ENCODE results near the gene HS1BP3. TPM values are rescaled to one million over a fixed set of nuclear protein-coding genes. Genes with fewer than 3 reads are reported as not detected.

HS1BP3 gene
- total RNA-seq, 3 donors from 2014 or later (not counting 1 experiment from before 2014, with no cell fraction given) = 17.4 to 25.7 (median 22.8) TPM

GRCh38 chr2:20678086-20678395, 27.1 kb upstream of the HS1BP3 start:
- TF ChIP-seq, protein P1, sequence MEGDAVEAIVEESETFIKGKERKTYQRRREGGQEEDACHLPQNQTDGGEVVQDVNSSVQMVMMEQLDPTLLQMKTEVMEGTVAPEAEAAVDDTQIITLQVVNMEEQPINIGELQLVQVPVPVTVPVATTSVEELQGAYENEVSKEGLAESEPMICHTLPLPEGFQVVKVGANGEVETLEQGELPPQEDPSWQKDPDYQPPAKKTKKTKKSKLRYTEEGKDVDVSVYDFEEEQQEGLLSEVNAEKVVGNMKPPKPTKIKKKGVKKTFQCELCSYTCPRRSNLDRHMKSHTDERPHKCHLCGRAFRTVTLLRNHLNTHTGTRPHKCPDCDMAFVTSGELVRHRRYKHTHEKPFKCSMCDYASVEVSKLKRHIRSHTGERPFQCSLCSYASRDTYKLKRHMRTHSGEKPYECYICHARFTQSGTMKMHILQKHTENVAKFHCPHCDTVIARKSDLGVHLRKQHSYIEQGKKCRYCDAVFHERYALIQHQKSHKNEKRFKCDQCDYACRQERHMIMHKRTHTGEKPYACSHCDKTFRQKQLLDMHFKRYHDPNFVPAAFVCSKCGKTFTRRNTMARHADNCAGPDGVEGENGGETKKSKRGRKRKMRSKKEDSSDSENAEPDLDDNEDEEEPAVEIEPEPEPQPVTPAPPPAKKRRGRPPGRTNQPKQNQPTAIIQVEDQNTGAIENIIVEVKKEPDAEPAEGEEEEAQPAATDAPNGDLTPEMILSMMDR (IDR thresholded peaks at IDR 0.05) = no peak
- H3K4me1 ChIP-seq (ENCODE audit: control insufficient read depth, insufficient read depth, low read length) = peaks cover 21% of the 10 kb centered on the region
- H3K27me3 ChIP-seq (ENCODE audit: control insufficient read depth, insufficient read depth, low read length) = peaks cover 3% of the 10 kb centered on the region
- no peaks in the 10 kb centered on the region for H3K9me3 ChIP-seq (ENCODE audit: control insufficient read depth, insufficient read depth, low read length)
- H3K27me3 Mint-ChIP-seq (ENCODE audit: low read depth in 2 of 2) = peaks cover 9 to 13% of the 10 kb centered on the region in 2 donors
- H3K36me3 Mint-ChIP-seq = no peaks in the 10 kb centered on the region
- ATAC-seq = no peak
- no peaks in the 10 kb centered on the region for H3K9me3 Mint-ChIP-seq
- H3K4me3 Mint-ChIP-seq = no peak overlapping the region
- intact Hi-C loops (cut with micrococcal nuclease) = no loop called here
- 100% methylated on average over 1 of the region's 1 CpG for WGBS (ENCODE audit: insufficient coverage)
- no peak overlapping the region for H3K27ac ChIP-seq (ENCODE audit: low read length)
- H3K4me3 ChIP-seq (ENCODE audit: low read length) = no peak overlapping the region
- no peaks in the 10 kb centered on the region for H3K36me3 ChIP-seq (ENCODE audit: control insufficient read depth, insufficient read depth, low read length)
- H3K27ac Mint-ChIP-seq = no peak overlapping the region
- H3K4me1 Mint-ChIP-seq = peaks cover 5 to 9% of the 10 kb centered on the region in 2 donors
- no peak for DNase-seq

DNA sequence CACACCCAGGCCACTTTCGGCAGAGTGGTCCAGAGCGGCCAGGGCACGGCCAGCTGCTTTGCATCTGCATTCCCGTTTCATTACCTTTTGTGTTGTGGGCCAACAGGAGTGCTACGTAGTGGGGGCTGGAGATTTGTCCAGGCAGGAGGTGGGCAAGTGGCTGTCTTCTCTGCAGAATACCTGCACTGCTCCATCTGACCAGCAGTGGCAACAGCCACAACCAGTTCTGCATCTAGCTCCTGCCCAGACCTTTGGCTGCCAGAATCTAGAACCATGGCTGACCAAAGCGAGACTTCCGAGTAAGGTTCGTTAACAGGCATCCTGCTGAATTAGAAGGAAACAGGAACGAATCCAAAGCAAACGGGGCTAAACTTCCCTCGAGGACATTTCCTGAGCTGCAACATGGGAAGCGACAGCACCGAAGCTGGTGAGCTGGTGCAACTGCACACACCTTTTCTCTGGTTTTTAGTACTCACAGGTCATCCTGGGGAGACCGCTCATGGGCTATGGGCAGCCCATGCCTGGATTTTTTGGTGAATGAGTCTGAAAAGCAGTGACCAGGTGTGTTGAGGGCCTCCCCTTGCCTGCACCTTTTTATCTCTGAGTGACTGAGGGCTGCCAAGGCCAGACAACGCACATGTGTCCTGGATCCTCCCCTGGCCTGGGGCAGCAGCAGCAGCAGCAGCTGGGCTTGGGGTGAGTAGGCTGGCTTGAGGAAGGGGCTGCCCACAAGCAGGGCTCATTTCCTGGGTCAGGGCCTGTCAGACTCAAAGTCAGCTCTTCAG, 26.6 kb upstream of the HS1BP3 start:
- peaks cover 14 to 15% of the 10 kb centered on the region in 2 donors for H3K27me3 Mint-ChIP-seq (ENCODE audit: low read depth in 2 of 2)
- no peak overlapping the region for H3K4me3 ChIP-seq (ENCODE audit: low read length)
- H3K4me3 Mint-ChIP-seq = no peak overlapping the region
- H3K4me1 ChIP-seq (ENCODE audit: control insufficient read depth, insufficient read depth, low read length) = peaks cover 21% of the 10 kb centered on the region
- no peaks in the 10 kb centered on the region for H3K36me3 Mint-ChIP-seq
- TF ChIP-seq, protein P1 (IDR thresholded peaks at IDR 0.05) = no peak
- H3K27ac ChIP-seq (ENCODE audit: low read length) = peak overlapping the region; percentile 4
- no peaks in the 10 kb centered on the region for H3K9me3 Mint-ChIP-seq
- intact Hi-C loops (cut with micrococcal nuclease) = no loop called here
- no peak for ATAC-seq
- H3K36me3 ChIP-seq (ENCODE audit: control insufficient read depth, insufficient read depth, low read length) = no peaks in the 10 kb centered on the region
- WGBS (ENCODE audit: insufficient coverage) = 84% methylated on average over 15 of the region's 15 CpGs
- H3K9me3 ChIP-seq (ENCODE audit: control insufficient read depth, insufficient read depth, low read length) = no peaks in the 10 kb centered on the region
- H3K27ac Mint-ChIP-seq = no peak overlapping the region
- H3K27me3 ChIP-seq (ENCODE audit: control insufficient read depth, insufficient read depth, low read length) = peaks cover 7% of the 10 kb centered on the region
- no peak for DNase-seq
- peaks cover 4 to 5% of the 10 kb centered on the region in 2 donors for H3K4me1 Mint-ChIP-seq

- intact Hi-C loops (cut with micrococcal nuclease) = no loop called here
- 79% methylated on average over 12 of the region's 12 CpGs for WGBS (ENCODE audit: insufficient coverage)
- Histone ChIP-seq H3K36me3 (ENCODE audit: control insufficient read depth, insufficient read depth, low read length) (no peaks in the 10 kb centered on the region), H3K9me3 (ENCODE audit: control insufficient read depth, insufficient read depth, low read length) (no peaks in the 10 kb centered on the region), H3K4me1 (ENCODE audit: control insufficient read depth, insufficient read depth, low read length) (peaks cover 21% of the 10 kb centered on the region), H3K27me3 (ENCODE audit: control insufficient read depth, insufficient read depth, low read length) (peaks cover 12% of the 10 kb centered on the region), H3K4me3 (ENCODE audit: low read length) (no peak overlapping the region), H3K27ac (ENCODE audit: low read length) (no peak overlapping the region)
- ATAC-seq (no peak), DNase-seq (no peak)
- Mint-ChIP-seq H3K4me3 (no peak overlapping the region), H3K4me1 (peaks cover 0 to 5% of the 10 kb centered on the region in 2 donors), H3K27me3 (ENCODE audit: low read depth in 2 of 2) (peaks cover 19 to 21% of the 10 kb centered on the region in 2 donors), H3K27ac (no peak overlapping the region), H3K9me3 (no peaks in the 10 kb centered on the region), H3K36me3 (no peaks in the 10 kb centered on the region)
- TF ChIP-seq, protein P1 (IDR thresholded peaks at IDR 0.05) = no peak
These were observed 25.7 kb upstream of the HS1BP3 start for GRCh38 chr2:20676353-20677215.

Data from natural killer cell (primary cell).